H9 (cell line): ENCODE measurements around the gene SPRED2. TPM values are rescaled to one million over a fixed set of nuclear protein-coding genes. Genes with fewer than 3 reads are reported as not detected.

Source experiments
- DNase-seq: peaks from one replicate; pipeline ENCODE4 v3.0.0-alpha.2; 2017
- H2AFZ ChIP-seq: one replicate; pipeline ENCODE4 v1.6.1; 2013; ENCODE audit warnings: mild to moderate bottlenecking, low read length, control low read depth, moderate library complexity
- H2AK5ac ChIP-seq: 2 replicates; pipeline ENCODE4 v1.6.1; 2013; ENCODE audit warnings: low read length, control low read depth, mixed read lengths; ENCODE audit not compliant: insufficient read length
- H2BK120ac ChIP-seq: one replicate; pipeline ENCODE4 v1.6.1; 2013; ENCODE audit warnings: low read depth, mild to moderate bottlenecking, low read length, control low read depth, inconsistent platforms; ENCODE audit not compliant: poor library complexity, severe bottlenecking
- H2BK12ac ChIP-seq: 2 replicates; pipeline ENCODE4 v1.6.1; 2013; ENCODE audit warnings: low read length, control low read depth, mixed read lengths, low read depth; ENCODE audit not compliant: insufficient read length
- H2BK15ac ChIP-seq: 2 replicates; pipeline ENCODE4 v1.6.1; 2013; ENCODE audit warnings: low read depth, low read length, control low read depth
- H2BK20ac ChIP-seq: one replicate; pipeline ENCODE4 v1.6.1; 2013; ENCODE audit warnings: low read depth, mild to moderate bottlenecking, low read length, control low read depth, inconsistent platforms; ENCODE audit not compliant: poor library complexity, severe bottlenecking
- H2BK5ac ChIP-seq: 2 replicates; pipeline ENCODE4 v1.6.1; 2013; ENCODE audit warnings: low read length, control low read depth, mixed read lengths; ENCODE audit not compliant: insufficient read length
- H3K14ac ChIP-seq: 2 replicates; pipeline ENCODE4 v1.6.1; 2013; ENCODE audit warnings: low read length, control low read depth; ENCODE audit not compliant: insufficient read depth
- H3K18ac ChIP-seq: 2 replicates; pipeline ENCODE4 v1.6.1; 2013; ENCODE audit warnings: low read depth, mild to moderate bottlenecking, mixed read lengths, low read length, control low read depth; ENCODE audit not compliant: insufficient read length
- H3K23ac ChIP-seq: 2 replicates; pipeline ENCODE4 v1.6.1; 2013; ENCODE audit warnings: low read length, control low read depth, mixed read lengths, low read depth; ENCODE audit not compliant: insufficient read length
- H3K23me2 ChIP-seq: 2 replicates; pipeline ENCODE4 v1.6.1; 2013; ENCODE audit warnings: low read depth, mild to moderate bottlenecking, mixed read lengths, low read length, control low read depth; ENCODE audit not compliant: insufficient read length, poor library complexity, severe bottlenecking
- H3K27ac ChIP-seq: 2 replicates; pipeline ENCODE4 v1.5.1; 2013; ENCODE audit warnings: low read length, control low read depth, mixed read lengths, low read depth; ENCODE audit not compliant: insufficient read length
- H3K27me3 ChIP-seq: 2 replicates; pipeline ENCODE4 v1.6.1; 2013; ENCODE audit warnings: low read length, control low read depth, inconsistent platforms; ENCODE audit not compliant: insufficient read depth
- H3K4ac ChIP-seq: 2 replicates; pipeline ENCODE4 v1.6.1; 2013; ENCODE audit warnings: low read depth, mild to moderate bottlenecking, control low read depth, inconsistent platforms, low read length, moderate library complexity
- H3K4me1 ChIP-seq: 2 replicates; pipeline ENCODE4 v1.6.1; 2013; ENCODE audit warnings: low read length, control low read depth, inconsistent platforms; ENCODE audit not compliant: insufficient read depth
- H3K4me2 ChIP-seq: 2 replicates; pipeline ENCODE4 v1.6.1; 2013; ENCODE audit warnings: low read length, control low read depth, mixed read lengths; ENCODE audit not compliant: insufficient read length, insufficient read depth
- H3K56ac ChIP-seq: 2 replicates; pipeline ENCODE4 v1.6.1; 2013; ENCODE audit warnings: low read depth, mild to moderate bottlenecking, mixed read lengths, low read length, control low read depth; ENCODE audit not compliant: insufficient read length
- H3K79me1 ChIP-seq: 2 replicates; pipeline ENCODE4 v1.6.1; 2013; ENCODE audit warnings: low read depth, mild to moderate bottlenecking, moderate library complexity, low read length, control low read depth, inconsistent platforms; ENCODE audit not compliant: insufficient read depth, poor library complexity, severe bottlenecking
- H3K79me2 ChIP-seq: 2 replicates; pipeline ENCODE4 v1.6.1; 2013; ENCODE audit warnings: low read length, control low read depth, inconsistent platforms; ENCODE audit not compliant: insufficient read depth
- H3K9ac ChIP-seq: 2 replicates; pipeline ENCODE4 v1.6.1; 2013; ENCODE audit warnings: low read length, control low read depth, mixed read lengths; ENCODE audit not compliant: insufficient read length; ENCODE audit errors: extremely low read depth
- H3K9me3 ChIP-seq: one replicate; pipeline ENCODE4 v1.6.1; 2013; ENCODE audit warnings: low read depth, low read length, inconsistent platforms; ENCODE audit not compliant: control insufficient read depth
- H3T11ph ChIP-seq: one replicate; pipeline ENCODE4 v1.6.1; 2013; ENCODE audit warnings: mild to moderate bottlenecking, low read length, control low read depth, inconsistent platforms
- H4K20me1 ChIP-seq: one replicate; pipeline ENCODE4 v1.6.1; 2013; ENCODE audit not compliant: control insufficient read depth, insufficient read length, insufficient read depth
- H4K5ac ChIP-seq: 2 replicates; pipeline ENCODE4 v1.6.1; 2013; ENCODE audit warnings: low read depth, mild to moderate bottlenecking, mixed read lengths, low read length, control low read depth; ENCODE audit not compliant: insufficient read length
- H4K8ac ChIP-seq: replicated peaks from 2 replicates; pipeline ENCODE4 v1.6.1; 2013; ENCODE audit warnings: low read length, control low read depth, mixed read lengths, low read depth; ENCODE audit not compliant: insufficient read length
- H4K91ac ChIP-seq: 2 replicates; pipeline ENCODE4 v1.6.1; 2013; ENCODE audit warnings: low read depth, mild to moderate bottlenecking, moderate library complexity, mixed read lengths, low read length, control low read depth; ENCODE audit not compliant: insufficient read length
- H3K27ac Mint-ChIP-seq, 3 experiments: 2 replicates in 2 of 3; 3 replicates in 1 of 3; pipeline ENCODE4 v1.8.0; 2020 to 2021; ENCODE audit warnings: mixed read lengths in 3 of 3, mild to moderate bottlenecking in 1 of 3, moderate library complexity in 1 of 3
- H3K27me3 Mint-ChIP-seq: 2 replicates; pipeline ENCODE4 v1.8.0; 2021; ENCODE audit warnings: low read depth, mild to moderate bottlenecking, moderate library complexity, mixed read lengths
- H3K36me3 Mint-ChIP-seq, 3 experiments: 2 replicates in 2 of 3; 3 replicates in 1 of 3; pipeline ENCODE4 v1.8.0; 2020 to 2021; ENCODE audit warnings: low read depth in 3 of 3, mixed read lengths in 3 of 3; ENCODE audit not compliant: insufficient read depth in 1 of 3
- H3K4me1 Mint-ChIP-seq, 2 experiments: 2 replicates each; pipeline ENCODE4 v1.8.0; 2020; ENCODE audit warnings: mixed read lengths in 2 of 2
- H3K4me3 Mint-ChIP-seq, 2 experiments: 2 replicates in 1 of 2; 3 replicates in 1 of 2; pipeline ENCODE4 v1.8.0; 2020 to 2021; ENCODE audit warnings: mild to moderate bottlenecking in 2 of 2, mixed read lengths in 2 of 2, moderate library complexity in 1 of 2
- H3K9me3 Mint-ChIP-seq, 2 experiments: 2 replicates in 1 of 2; 3 replicates in 1 of 2; pipeline ENCODE4 v1.8.0; 2020; ENCODE audit warnings: mild to moderate bottlenecking in 2 of 2, mixed read lengths in 2 of 2, moderate library complexity in 1 of 2
- WGBS: extraction: QIAGEN DNeasy Blood & Tissue Kit; methylation state at CpG from one replicate; pipeline ENCODE4 v1.1.7; 2013; ENCODE audit warnings: missing lambda C conversion rate, low lambda C conversion rate, mixed read lengths; ENCODE audit not compliant: insufficient read length; ENCODE audit errors: extremely low coverage; 5-methylcytosine and 5-hydroxymethylcytosine counted together
- total RNA-seq: library from RNA; stranded (reverse); gene quantifications from 2 replicates; pipeline ENCODE4 v1.2.1, GENCODE V29; 2021
- TF ChIP-seq, protein P1 (sequence below): fragments of 200-600 bp; sonication (generic); conservative IDR thresholded peaks from 3 replicates; pipeline ENCODE4 v1.8.0; 2021; ENCODE audit warnings: antibody characterized with exemption, mild to moderate bottlenecking

The SPRED2 gene
- total RNA-seq, 1 experiment from 2014 or later = 23.5 TPM

DNA sequence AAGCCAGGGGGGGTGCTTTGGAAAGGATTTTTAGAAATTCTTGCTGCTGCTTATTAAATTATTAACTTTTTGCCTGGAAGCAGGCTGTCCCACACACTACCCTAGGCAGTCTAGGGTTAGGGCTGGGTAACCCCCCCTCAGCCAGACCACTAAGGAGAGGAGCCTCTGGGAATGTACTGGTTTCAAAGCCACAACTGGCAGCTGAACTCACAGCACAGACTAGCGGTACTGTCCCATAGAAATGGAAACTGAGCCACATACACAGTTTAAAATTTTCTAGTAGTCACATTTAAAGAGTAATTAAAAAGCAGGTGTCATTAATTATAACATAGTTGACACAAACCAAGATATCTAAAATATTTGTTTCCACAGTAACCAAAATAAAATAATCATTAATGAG, 50.1 kb downstream of the SPRED2 start:
- no peaks in the 10 kb centered on the region for H3K27me3 Mint-ChIP-seq
- H2BK120ac ChIP-seq = no peak overlapping the region
- no peaks in the 10 kb centered on the region for H4K20me1 ChIP-seq
- H3K9me3 Mint-ChIP-seq = no peaks in the 10 kb centered on the region
- no peaks in the 10 kb centered on the region for H3K79me1 ChIP-seq
- H3K4me3 Mint-ChIP-seq = no peak overlapping the region
- no peaks in the 10 kb centered on the region for H3K23me2 ChIP-seq
- no peak for DNase-seq
- H3T11ph ChIP-seq = no peak overlapping the region
- no peak overlapping the region for H3K27ac Mint-ChIP-seq
- H4K8ac ChIP-seq = no peak overlapping the region
- peaks cover 6% of the 10 kb centered on the region; the same call in 1 of the 2 replicates for H3K4me1 ChIP-seq
- H2BK20ac ChIP-seq = no peak overlapping the region
- no peak overlapping the region for H3K18ac ChIP-seq
- TF ChIP-seq, protein P1, sequence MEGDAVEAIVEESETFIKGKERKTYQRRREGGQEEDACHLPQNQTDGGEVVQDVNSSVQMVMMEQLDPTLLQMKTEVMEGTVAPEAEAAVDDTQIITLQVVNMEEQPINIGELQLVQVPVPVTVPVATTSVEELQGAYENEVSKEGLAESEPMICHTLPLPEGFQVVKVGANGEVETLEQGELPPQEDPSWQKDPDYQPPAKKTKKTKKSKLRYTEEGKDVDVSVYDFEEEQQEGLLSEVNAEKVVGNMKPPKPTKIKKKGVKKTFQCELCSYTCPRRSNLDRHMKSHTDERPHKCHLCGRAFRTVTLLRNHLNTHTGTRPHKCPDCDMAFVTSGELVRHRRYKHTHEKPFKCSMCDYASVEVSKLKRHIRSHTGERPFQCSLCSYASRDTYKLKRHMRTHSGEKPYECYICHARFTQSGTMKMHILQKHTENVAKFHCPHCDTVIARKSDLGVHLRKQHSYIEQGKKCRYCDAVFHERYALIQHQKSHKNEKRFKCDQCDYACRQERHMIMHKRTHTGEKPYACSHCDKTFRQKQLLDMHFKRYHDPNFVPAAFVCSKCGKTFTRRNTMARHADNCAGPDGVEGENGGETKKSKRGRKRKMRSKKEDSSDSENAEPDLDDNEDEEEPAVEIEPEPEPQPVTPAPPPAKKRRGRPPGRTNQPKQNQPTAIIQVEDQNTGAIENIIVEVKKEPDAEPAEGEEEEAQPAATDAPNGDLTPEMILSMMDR = no peak
- H2AFZ ChIP-seq = no peak overlapping the region
- no CpG with 5 or more reads among the region's 1 CpG for WGBS
- H3K14ac ChIP-seq = no peak overlapping the region
- no peaks in the 10 kb centered on the region for H3K79me2 ChIP-seq
- no peak overlapping the region for H2AK5ac ChIP-seq
- H3K23ac ChIP-seq = no peak overlapping the region
- H3K4ac ChIP-seq = no peak overlapping the region
- H3K9ac ChIP-seq = no peak overlapping the region
- H3K27me3 ChIP-seq = no peaks in the 10 kb centered on the region
- no peak overlapping the region for H3K27ac ChIP-seq
- H3K56ac ChIP-seq = no peak overlapping the region
- H3K9me3 ChIP-seq = no peaks in the 10 kb centered on the region
- H4K5ac ChIP-seq = no peak overlapping the region
- no peak overlapping the region for H2BK5ac ChIP-seq
- H4K91ac ChIP-seq = no peak overlapping the region
- H3K4me1 Mint-ChIP-seq = peaks cover 14 to 23% of the 10 kb centered on the region in 2 experiments
- H3K36me3 Mint-ChIP-seq = peaks cover 0 to 3% (median 0%) of the 10 kb centered on the region in 3 experiments; a peak in 1 of 7 replicates
- no peak overlapping the region for H2BK15ac ChIP-seq
- no peak overlapping the region for H3K4me2 ChIP-seq
- no peak overlapping the region for H2BK12ac ChIP-seq
